Left lung (tissue), 10 donors: ENCODE data around the gene AKAP8L. TPM values are rescaled to one million over a fixed set of nuclear protein-coding genes. Genes with fewer than 3 reads are reported as not detected.

ENCODE experiments used
- ATAC-seq: fragments of 200-7000 bp; cut with Tn5 transposase; one replicate; pipeline ENCODE4 v1.9.1; 2020; ENCODE audit warnings: moderate library complexity
- DNase-seq, 4 donors: peaks; one replicate each; pipeline ENCODE4 v3.0.0-alpha.2; 2013 to 2020
- H3K27ac ChIP-seq, 2 donors: fragments of 200-600 bp; sonication (generic) in 1 of 2; one replicate each; pipeline versions ENCODE4 v1.5.0 to v1.8.0; 2020 to 2021
- H3K27me3 ChIP-seq, 2 donors: fragments of 200-600 bp; sonication (generic) in 1 of 2; one replicate each; pipeline versions ENCODE4 v1.5.0 to v1.8.0; 2020 to 2021
- H3K36me3 ChIP-seq, 2 donors: fragments of 200-600 bp; sonication (generic) in 1 of 2; one replicate each; pipeline versions ENCODE4 v1.5.0 to v1.8.0; 2020 to 2021
- H3K4me1 ChIP-seq, 2 donors: fragments of 200-600 bp; one replicate each; pipeline ENCODE4 v1.8.0; 2021
- H3K4me3 ChIP-seq, 2 donors: fragments of 200-600 bp; sonication (generic) in 1 of 2; one replicate each; pipeline versions ENCODE4 v1.5.0 to v1.8.0; 2020 to 2021; ENCODE audit warnings: mild to moderate bottlenecking in 1 of 2
- H3K9me3 ChIP-seq, 2 donors: fragments of 200-600 bp; sonication (generic) in 1 of 2; one replicate each; pipeline versions ENCODE4 v1.5.0 to v1.8.0; 2020 to 2021
- CTCF ChIP-seq, 2 donors: fragments of 200-600 bp; sonication (generic) in 1 of 2; IDR thresholded peaks; one replicate each; pipeline versions ENCODE4 v1.5.0 to v1.8.0; 2021; ENCODE audit warnings: antibody characterized with exemption in 2 of 2
- intact Hi-C, 2 donors: fragments of 100-400 bp; cut with DNase I; formaldehyde crosslinking; loops; one replicate each; pipeline versions ENCODE4 v1.11.2 to v1.14.2; 2022
- polyA plus RNA-seq, 6 donors: library from polyadenylated mRNA; unstranded; fragments of 120-200 nt; gene quantifications; one replicate each; pipeline ENCODE4 v1.2.1, GENCODE V29; 2013; ENCODE audit not compliant: insufficient read length in 6 of 6
- total RNA-seq, 2 donors: library from RNA; stranded (reverse); fragmentation: NEBNext Ultra II Directional; extraction: Animal tissue kit (Norgen Biotek cat#: 25700); gene quantifications; one replicate each; pipeline ENCODE4 v1.2.1, GENCODE V29; 2021
- donor health status: DM: no; HTN: yes; CAD: no.
- donor health status: DM: no; HTN: no; CAD: no.

AKAP8L gene
- total and polyA plus RNA-seq, 8 donors: 76.4 to 129 (median 107) TPM

GRCh38 chr19:15429825-15430467 is 11.2 kb upstream of the AKAP8L start:
- ATAC-seq (no peak), DNase-seq (no peak)
- peaks cover 0 to 46% of the 10 kb centered on the region in 2 donors for H3K36me3 ChIP-seq
- no peak overlapping the region for H3K27ac ChIP-seq
- peaks cover 16 to 38% of the 10 kb centered on the region in 2 donors for H3K4me1 ChIP-seq
- no peak for TF ChIP-seq CTCF (IDR thresholded peaks at IDR 0.05)
- H3K4me3 ChIP-seq: no peak overlapping the region
- H3K9me3 ChIP-seq: no peaks in the 10 kb centered on the region
- intact Hi-C loops: no loop called here
- no peaks in the 10 kb centered on the region for H3K27me3 ChIP-seq

- intact Hi-C loops: no loop called here
- H3K36me3 ChIP-seq: peaks cover 0 to 54% of the 10 kb centered on the region in 2 donors
Measured at GRCh38 chr19:15428956-15429824, 10.4 kb upstream of the AKAP8L start.

GRCh38 chr19:15427991-15428471 is 9.2 kb upstream of the AKAP8L start:
- intact Hi-C loops: no loop called here
- Histone ChIP-seq H3K27ac (no peak overlapping the region), H3K36me3 (peaks cover 0 to 65% of the 10 kb centered on the region in 2 donors), H3K27me3 (no peaks in the 10 kb centered on the region), H3K4me1 (peaks cover 12 to 29% of the 10 kb centered on the region in 2 donors), H3K4me3 (no peak overlapping the region), H3K9me3 (peaks cover 0 to 3% of the 10 kb centered on the region in 2 donors)
- ATAC-seq: no peak
- DNase-seq: no peak
- no peak for TF ChIP-seq CTCF (IDR thresholded peaks at IDR 0.05)

More at GRCh38 chr19:15428956-15429824, 10.4 kb upstream of the AKAP8L start:
- no peak for TF ChIP-seq CTCF (IDR thresholded peaks at IDR 0.05)
- Histone ChIP-seq H3K27me3 (no peaks in the 10 kb centered on the region), H3K9me3 (no peaks in the 10 kb centered on the region), H3K4me3 (no peak overlapping the region), H3K4me1 (peaks cover 16 to 38% of the 10 kb centered on the region in 2 donors), H3K27ac (no peak overlapping the region)
- no peak for DNase-seq
- no peak for ATAC-seq

GRCh38 chr19:15427350-15427700 is 8.5 kb upstream of the AKAP8L start:
- intact Hi-C loops: no loop called here
- Histone ChIP-seq H3K9me3 (peaks cover 0 to 3% of the 10 kb centered on the region in 2 donors), H3K27me3 (no peaks in the 10 kb centered on the region), H3K36me3 (peaks cover 0 to 72% of the 10 kb centered on the region in 2 donors), H3K27ac (no peak overlapping the region), H3K4me3 (no peak overlapping the region), H3K4me1 (peaks cover 12 to 31% of the 10 kb centered on the region in 2 donors)
- DNase-seq (no peak), ATAC-seq (no peak)
- no peak for TF ChIP-seq CTCF (IDR thresholded peaks at IDR 0.05)
